OCI-LY7 (cell line): ENCODE results near the gene MAN1C1. TPM values are rescaled to one million over a fixed set of nuclear protein-coding genes. Genes with fewer than 3 reads are reported as not detected.

Experiments used
- BruUV-seq: library from RNA; stranded (reverse); fragments of 400-500 nt; replicated peaks from 2 replicates; lab custom pipeline; 2021; lab: Mats Ljungman, UMichigan
- CTCF ChIA-PET: fragments of 300-600 bp; sonication (Branson Sonifier 250); formaldehyde crosslinking; loops from one replicate; lab custom pipeline; 2022; ENCODE audit warnings: antibody characterized with exemption; ENCODE audit not compliant: unreplicated experiment; lab: Charles Lee
- POLR2A ChIA-PET: fragments of 300-600 bp; sonication (Branson Sonifier 250); formaldehyde crosslinking; loops from one replicate; lab custom pipeline; 2022; ENCODE audit warnings: antibody characterized with exemption; lab: Charles Lee
- DNase-seq: peaks from one replicate; pipeline ENCODE4 v3.0.0-alpha.2; 2015; ENCODE audit warnings: low spot score
- H2AFZ ChIP-seq: fragments of 200-600 bp; sonication (generic), shearing (Covaris generic); 2 replicates; pipeline ENCODE4 v1.6.1; 2014; ENCODE audit warnings: mild to moderate bottlenecking, antibody characterized with exemption, low read length, moderate library complexity
- H3K27ac ChIP-seq: fragments of 200-600 bp; sonication (generic); 2 replicates; pipeline ENCODE4 v1.5.1; 2014; ENCODE audit warnings: mixed run types, low read depth, mild to moderate bottlenecking, moderate library complexity, low read length, inconsistent platforms; ENCODE audit not compliant: poor library complexity, severe bottlenecking
- H3K36me3 ChIP-seq: fragments of 200-600 bp; sonication (generic); 2 replicates; pipeline ENCODE4 v1.6.1; 2014; ENCODE audit warnings: mild to moderate bottlenecking, antibody characterized with exemption, low read length, moderate library complexity, mixed read lengths; ENCODE audit not compliant: insufficient read depth
- H3K4me1 ChIP-seq: fragments of 200-600 bp; sonication (generic); 2 replicates; pipeline ENCODE4 v1.5.1; 2014; ENCODE audit warnings: mild to moderate bottlenecking, low read length; ENCODE audit not compliant: insufficient read depth, poor library complexity, severe bottlenecking
- H3K4me2 ChIP-seq: fragments of 200-600 bp; sonication (generic); 2 replicates; pipeline ENCODE4 v1.6.1; 2014; ENCODE audit warnings: mild to moderate bottlenecking, low read length
- H3K4me3 ChIP-seq: fragments of 200-600 bp; sonication (generic); 2 replicates; pipeline ENCODE4 v1.5.1; 2014; ENCODE audit warnings: mild to moderate bottlenecking, low read depth, low read length; ENCODE audit not compliant: poor library complexity, severe bottlenecking
- H3K79me2 ChIP-seq: fragments of 200-600 bp; sonication (generic); 2 replicates; pipeline ENCODE4 v1.6.1; 2016; ENCODE audit warnings: low read depth, mild to moderate bottlenecking, low read length, moderate library complexity, mixed read lengths; ENCODE audit not compliant: insufficient read depth
- H3K9me2 ChIP-seq: fragments of 200-600 bp; sonication (generic); 2 replicates; pipeline ENCODE4 v1.6.1; 2016; ENCODE audit warnings: mild to moderate bottlenecking, low read length, mixed read lengths; ENCODE audit not compliant: insufficient read depth
- H3K9me3 ChIP-seq: fragments of 200-600 bp; sonication (generic); 2 replicates; pipeline ENCODE4 v1.6.1; 2014; ENCODE audit warnings: mild to moderate bottlenecking, mixed run types, low read length, mixed read lengths
- H4K20me1 ChIP-seq: fragments of 200-600 bp; sonication (generic); 2 replicates; pipeline ENCODE4 v1.6.1; 2014; ENCODE audit warnings: mild to moderate bottlenecking, antibody characterized with exemption, low read length, moderate library complexity, mixed read lengths; ENCODE audit not compliant: insufficient read depth
- EZH2phosphoT487 ChIP-seq: fragments of 200-600 bp; sonication (generic); IDR thresholded peaks from 2 replicates; pipeline ENCODE4 v1.6.1; 2018; ENCODE audit warnings: low read depth, borderline replicate concordance, mild to moderate bottlenecking, mixed run types, antibody characterized with exemption, low read length, moderate library complexity, mixed read lengths
- intact Hi-C: fragments of 100-400 bp; cut with micrococcal nuclease; formaldehyde crosslinking; loops from one replicate; pipeline ENCODE4 v1.10.0; 2022; ENCODE audit not compliant: unreplicated experiment
- total RNA-seq, 2 experiments: library from RNA; depleted of rRNA in 1 of 2; stranded (reverse); fragments of >200 nt in 1 of 2; shearing (Covaris generic) in 1 of 2; gene quantifications; 2 replicates each; pipeline ENCODE4 v1.2.3, GENCODE V29; 2014 to 2022
- TF ChIP-seq, protein P1 (sequence below): fragments of 200-600 bp; sonication (generic); conservative IDR thresholded peaks from 2 replicates; pipeline ENCODE4 v1.5.1; 2014; ENCODE audit warnings: mild to moderate bottlenecking, antibody characterized with exemption, low read length, moderate library complexity, mixed read lengths

MAN1C1 gene
- total RNA-seq, 2 experiments from 2014 or later, result 3.0 to 4.9 TPM

GRCh38 chr1:25807480-25808390, 191.1 kb downstream of the MAN1C1 start:
- no peak for DNase-seq
- no peaks in the 10 kb centered on the region for H4K20me1 ChIP-seq
- H3K27ac ChIP-seq, result no peak overlapping the region
- BruUV-seq, result no TSS peak
- no peaks in the 10 kb centered on the region for H3K9me2 ChIP-seq
- H2AFZ ChIP-seq, result no peak overlapping the region
- intact Hi-C loops, result no loop called here
- CTCF ChIA-PET, result no interaction called here
- no peaks in the 10 kb centered on the region for H3K36me3 ChIP-seq
- no peak overlapping the region for H3K4me3 ChIP-seq
- no peak overlapping the region for H3K4me2 ChIP-seq
- H3K4me1 ChIP-seq, result peaks cover 29% of the 10 kb centered on the region
- TF ChIP-seq, protein P1, sequence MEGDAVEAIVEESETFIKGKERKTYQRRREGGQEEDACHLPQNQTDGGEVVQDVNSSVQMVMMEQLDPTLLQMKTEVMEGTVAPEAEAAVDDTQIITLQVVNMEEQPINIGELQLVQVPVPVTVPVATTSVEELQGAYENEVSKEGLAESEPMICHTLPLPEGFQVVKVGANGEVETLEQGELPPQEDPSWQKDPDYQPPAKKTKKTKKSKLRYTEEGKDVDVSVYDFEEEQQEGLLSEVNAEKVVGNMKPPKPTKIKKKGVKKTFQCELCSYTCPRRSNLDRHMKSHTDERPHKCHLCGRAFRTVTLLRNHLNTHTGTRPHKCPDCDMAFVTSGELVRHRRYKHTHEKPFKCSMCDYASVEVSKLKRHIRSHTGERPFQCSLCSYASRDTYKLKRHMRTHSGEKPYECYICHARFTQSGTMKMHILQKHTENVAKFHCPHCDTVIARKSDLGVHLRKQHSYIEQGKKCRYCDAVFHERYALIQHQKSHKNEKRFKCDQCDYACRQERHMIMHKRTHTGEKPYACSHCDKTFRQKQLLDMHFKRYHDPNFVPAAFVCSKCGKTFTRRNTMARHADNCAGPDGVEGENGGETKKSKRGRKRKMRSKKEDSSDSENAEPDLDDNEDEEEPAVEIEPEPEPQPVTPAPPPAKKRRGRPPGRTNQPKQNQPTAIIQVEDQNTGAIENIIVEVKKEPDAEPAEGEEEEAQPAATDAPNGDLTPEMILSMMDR, result no peak
- no peak for TF ChIP-seq EZH2phosphoT487
- POLR2A ChIA-PET, result no interaction called here
- no peaks in the 10 kb centered on the region for H3K79me2 ChIP-seq
- no peaks in the 10 kb centered on the region for H3K9me3 ChIP-seq

GRCh38 chr1:25808481-25809244, 192.1 kb downstream of the MAN1C1 start:
- intact Hi-C loops, result no loop called here
- Histone ChIP-seq H3K9me2 (no peaks in the 10 kb centered on the region), H4K20me1 (no peaks in the 10 kb centered on the region), H3K9me3 (no peaks in the 10 kb centered on the region), H2AFZ (no peak overlapping the region), H3K36me3 (no peaks in the 10 kb centered on the region), H3K27ac (no peak overlapping the region), H3K4me1 (peaks cover 21% of the 10 kb centered on the region), H3K4me2 (no peak overlapping the region), H3K4me3 (no peak overlapping the region), H3K79me2 (no peaks in the 10 kb centered on the region)
- TF ChIP-seq EZH2phosphoT487, result no peak
- TF ChIP-seq, protein P1, result no peak
- POLR2A ChIA-PET, result interaction anchor here (1.4 kb wide), 1 partner anchor 11 kb away, joined by 6 read pairs; the partner anchor contains the start of gene MTFR1L
- CTCF ChIA-PET, result interaction anchor here (1.7 kb wide), 1 partner anchor 199 kb away, joined by 7 read pairs; no protein-coding TSS in a partner anchor
- DNase-seq, result no peak
- BruUV-seq, result no TSS peak
